SK-N-SH (cell line): ENCODE measurements around the gene USP32.

Source experiments
- CTCF ChIP-seq: fragments of 200-600 bp; sonication (generic); IDR thresholded peaks from 2 replicates; pipeline ENCODE4 v1.6.1; 2017; ENCODE audit warnings: antibody characterized with exemption, mild to moderate bottlenecking, moderate library complexity
- EZH2phosphoT487 ChIP-seq: fragments of 200-600 bp; sonication (generic); IDR thresholded peaks from 2 replicates; pipeline ENCODE4 v1.6.1; 2017; ENCODE audit warnings: low read depth, mixed run types, mild to moderate bottlenecking, antibody characterized with exemption, moderate library complexity, borderline replicate concordance
- FOXM1 ChIP-seq: IDR thresholded peaks from 2 replicates; pipeline ENCODE4 v1.4.0; 2012; ENCODE audit warnings: low read depth, mild to moderate bottlenecking
- MAX ChIP-seq: IDR thresholded peaks from 2 replicates; pipeline ENCODE4 v1.4.0; 2012; ENCODE audit warnings: low read depth
- MXI1 ChIP-seq: IDR thresholded peaks from 2 replicates; pipeline ENCODE4 v1.6.1; 2012; ENCODE audit warnings: mild to moderate bottlenecking, low read depth, low read length, improper control_type of control experiment
- POLR2AphosphoS5 ChIP-seq: IDR thresholded peaks from 2 replicates; pipeline ENCODE4 v1.6.1; 2012; ENCODE audit warnings: low read depth, low read length
- REST ChIP-seq: IDR thresholded peaks from 2 replicates; pipeline ENCODE4 v1.6.1; 2012; ENCODE audit warnings: mild to moderate bottlenecking, low read depth, low read length, moderate library complexity
- RXRA ChIP-seq: IDR thresholded peaks from 2 replicates; pipeline ENCODE4 v1.4.0; 2012; ENCODE audit warnings: low read depth, mild to moderate bottlenecking, borderline replicate concordance
- SIN3A ChIP-seq: IDR thresholded peaks from 2 replicates; pipeline ENCODE4 v1.6.1; 2012; ENCODE audit warnings: low read depth, mild to moderate bottlenecking, low read length, moderate library complexity, borderline replicate concordance
- SMC3 ChIP-seq: IDR thresholded peaks from 2 replicates; pipeline ENCODE4 v1.6.1; 2012; ENCODE audit warnings: low read depth, low read length, improper control_type of control experiment

GRCh38 chr17:60163108-60163784 is 228.7 kb downstream of the USP32 start:
- TF ChIP-seq FOXM1 (no peak), CTCF (0 out of 2 replicates have a peak, but pooled peaks have one; percentile 15), MAX (no peak), RXRA (no peak), POLR2AphosphoS5 (no peak), REST (no peak), MXI1 (no peak), SIN3A (no peak), EZH2phosphoT487 (no peak), SMC3 (no peak)
